Fibroblast of skin of back (primary cell): ENCODE data around the gene PSMC3IP.

Source experiments
- DNase-seq: peaks from one replicate; pipeline ENCODE4 v3.0.0-alpha.2; 2013

PSMC3IP gene

GRCh38 chr17:42585353-42585752, 7.8 kb upstream of the PSMC3IP start:
- no peak for DNase-seq

GRCh38 chr17:42584880-42585279, 7.4 kb upstream of the PSMC3IP start:
- DNase-seq, result no peak

- DNase-seq, result no peak
Measured at GRCh38 chr17:42581744-42582270, 4.3 kb upstream of the PSMC3IP start.

GRCh38 chr17:42579794-42580551, 2.4 kb upstream of the PSMC3IP start:
- no peak for DNase-seq

- DNase-seq, result peak; percentile 72
Measured at GRCh38 chr17:42578282-42578869, 847 bp upstream of the PSMC3IP start.

- DNase-seq, result no peak
Measured at GRCh38 chr17:42577140-42577531, 393 bp downstream of the PSMC3IP start.

GRCh38 chr17:42574463-42574862, 3.1 kb downstream of the PSMC3IP start:
- DNase-seq, result no peak

- no peak for DNase-seq
Measured at GRCh38 chr17:42573095-42573494, 4.4 kb downstream of the PSMC3IP start.

- DNase-seq, result no peak
Measured at GRCh38 chr17:42571435-42572225, 5.9 kb downstream of the PSMC3IP start.

- DNase-seq, result no peak
Measured at GRCh38 chr17:42568341-42569111, 9.0 kb downstream of the PSMC3IP start.

GRCh38 chr17:42566883-42567573, 10.5 kb downstream of the PSMC3IP start, which contains the start of gene MLX:
TSS of gene MLX (plus strand) at chr17:42567100. CDS start at chr17:42567125, 25 bp downstream.
- DNase-seq, result peak; percentile 87

GRCh38 chr17:42566215-42566882, 11.2 kb downstream of the PSMC3IP start:
- no peak for DNase-seq

- no peak for DNase-seq
Measured at GRCh38 chr17:42565523-42566214, 11.9 kb downstream of the PSMC3IP start.

- no peak for DNase-seq
Measured at GRCh38 chr17:42564815-42565522, 12.6 kb downstream of the PSMC3IP start.

- no peak for DNase-seq
Measured at GRCh38 chr17:42563950-42564349, 13.6 kb downstream of the PSMC3IP start.

GRCh38 chr17:42563543-42563942, 14.0 kb downstream of the PSMC3IP start:
- no peak for DNase-seq

GRCh38 chr17:42563143-42563509, 14.4 kb downstream of the PSMC3IP start:
- DNase-seq, result no peak

GRCh38 chr17:42562388-42563142, 15.0 kb downstream of the PSMC3IP start:
- no peak for DNase-seq

- peak; percentile 98 for DNase-seq
Measured at GRCh38 chr17:42561897-42562387, 15.6 kb downstream of the PSMC3IP start, which contains the start of gene COASY. TSS of gene COASY (plus strand) at chr17:42562148. CDS start at chr17:42562623, 475 bp downstream.
